Neural cell (in vitro differentiated cells): Measurements from ENCODE around the gene SELENOV. TPM values are rescaled to one million over a fixed set of nuclear protein-coding genes. Genes with fewer than 3 reads are reported as not detected.

Source experiments
- H2AFZ ChIP-seq: fragments of 200-600, 300-800 bp; sonication (generic), shearing (Covaris generic); 2 replicates; pipeline ENCODE4 v1.6.0; 2014; ENCODE audit warnings: low read depth, mild to moderate bottlenecking, antibody characterized with exemption, low read length, moderate library complexity
- H3F3A ChIP-seq: fragments of 200-600 bp; shearing (Covaris generic); 2 replicates; pipeline ENCODE4 v1.6.1; 2016; ENCODE audit warnings: mild to moderate bottlenecking, moderate library complexity, mixed read lengths, antibody characterized with exemption, low read length; ENCODE audit not compliant: insufficient read depth, poor library complexity, severe bottlenecking
- H3K27ac ChIP-seq: fragments of 200-600, 300-800 bp; sonication (generic), shearing (Covaris generic); 2 replicates; pipeline ENCODE4 v1.5.1; 2014; ENCODE audit warnings: mild to moderate bottlenecking, low read length, moderate library complexity
- H3K27me3 ChIP-seq: fragments of 300-800, 200-600 bp; sonication (generic), shearing (Covaris generic); 2 replicates; pipeline ENCODE4 v1.6.0; 2014; ENCODE audit warnings: mild to moderate bottlenecking, low read depth, low read length, moderate library complexity; ENCODE audit not compliant: insufficient read depth
- H3K36me3 ChIP-seq: fragments of 300-800, 200-600 bp; sonication (generic), shearing (Covaris generic); 2 replicates; pipeline ENCODE4 v1.5.1; 2014; ENCODE audit warnings: mild to moderate bottlenecking, antibody characterized with exemption, low read length, moderate library complexity; ENCODE audit not compliant: insufficient read depth
- H3K4me2 ChIP-seq: fragments of 300-800, 200-600 bp; sonication (generic), shearing (Covaris generic); 2 replicates; pipeline ENCODE4 v1.6.0; 2014; ENCODE audit warnings: mild to moderate bottlenecking, low read length
- H3K4me3 ChIP-seq: fragments of 300-800, 200-600 bp; sonication (generic), shearing (Covaris generic); 2 replicates; pipeline ENCODE4 v1.5.1; 2014; ENCODE audit warnings: mild to moderate bottlenecking, low read length, moderate library complexity
- H3K79me2 ChIP-seq: fragments of 200-600 bp; shearing (Covaris generic); replicated peaks from 2 replicates; pipeline ENCODE4 v1.6.0; 2014; ENCODE audit warnings: mild to moderate bottlenecking, low read length, moderate library complexity; ENCODE audit not compliant: insufficient read depth
- H3K9ac ChIP-seq: fragments of 300-800, 200-600 bp; sonication (generic), shearing (Covaris generic); 2 replicates; pipeline ENCODE4 v1.6.1; 2016; ENCODE audit warnings: mild to moderate bottlenecking, low read length, mixed read lengths
- H3K9me2 ChIP-seq: fragments of 200-600 bp; shearing (Covaris generic); 2 replicates; pipeline ENCODE4 v1.6.1; 2016; ENCODE audit warnings: mild to moderate bottlenecking, low read length, mixed read lengths; ENCODE audit not compliant: insufficient read depth
- H3K9me3 ChIP-seq: fragments of 200-600, 300-800 bp; sonication (generic), shearing (Covaris generic); 2 replicates; pipeline ENCODE4 v1.6.1; 2016; ENCODE audit warnings: mild to moderate bottlenecking, mixed run types, low read length, moderate library complexity, mixed read lengths
- H4K20me1 ChIP-seq: fragments of 200-600 bp; shearing (Covaris generic); 2 replicates; pipeline ENCODE4 v1.6.1; 2016; ENCODE audit warnings: mild to moderate bottlenecking, mixed run types; ENCODE audit not compliant: insufficient read depth
- CTCF ChIP-seq: fragments of 450-650 bp; IDR thresholded peaks from 2 replicates; pipeline ENCODE4 v1.5.1; 2014; ENCODE audit warnings: antibody characterized with exemption, mild to moderate bottlenecking, moderate library complexity; ENCODE audit not compliant: poor library complexity, severe bottlenecking
- EP300 ChIP-seq: fragments of 450-650 bp; conservative IDR thresholded peaks from 2 replicates; pipeline ENCODE4 v1.6.1; 2014; ENCODE audit warnings: antibody characterized with exemption, mild to moderate bottlenecking, moderate library complexity; ENCODE audit not compliant: poor library complexity, severe bottlenecking
- EZH2 ChIP-seq: fragments of 200-600, 300-800 bp; shearing (Covaris generic), sonication (generic); IDR thresholded peaks from 2 replicates; pipeline ENCODE4 v1.6.1; 2014; ENCODE audit warnings: antibody characterized with exemption, low read length, borderline replicate concordance, mild to moderate bottlenecking; ENCODE audit not compliant: insufficient read depth, poor library complexity, severe bottlenecking
- MXI1 ChIP-seq: fragments of 450-650 bp; conservative IDR thresholded peaks from 2 replicates; pipeline ENCODE4 v1.6.1; 2014; ENCODE audit warnings: antibody characterized with exemption, mild to moderate bottlenecking; ENCODE audit not compliant: poor library complexity, severe bottlenecking
- POLR2AphosphoS5 ChIP-seq: IDR thresholded peaks from 2 replicates; pipeline ENCODE4 v1.6.1; 2012
- RAD21 ChIP-seq: fragments of 450-650 bp; conservative IDR thresholded peaks from 2 replicates; pipeline ENCODE4 v1.6.1; 2014; ENCODE audit warnings: antibody characterized with exemption, mild to moderate bottlenecking, moderate library complexity
- REST ChIP-seq: IDR thresholded peaks from 2 replicates; pipeline ENCODE4 v1.6.1; 2012; ENCODE audit warnings: borderline replicate concordance
- SMC3 ChIP-seq: fragments of 450-650 bp; conservative IDR thresholded peaks from 2 replicates; pipeline ENCODE4 v1.6.1; 2014; ENCODE audit warnings: antibody characterized with exemption, mild to moderate bottlenecking, moderate library complexity; ENCODE audit not compliant: poor library complexity
- TAF1 ChIP-seq: IDR thresholded peaks from 2 replicates; pipeline ENCODE4 v1.6.1; 2012; ENCODE audit warnings: low read depth
- polyA plus RNA-seq: library from polyadenylated mRNA; depleted of rRNA; stranded (reverse); fragments of >200 nt; gene quantifications from 2 replicates; pipeline ENCODE4 v1.2.3, GENCODE V29; 2014

The SELENOV gene
- polyA plus RNA-seq, 1 donor from 2014 or later: 1.3 TPM

- H3K4me3 ChIP-seq: peak overlapping the region; percentile 84
- no peaks in the 10 kb centered on the region for H3K79me2 ChIP-seq
- peak overlapping the region; percentile 29 for H2AFZ ChIP-seq
- peak overlapping the region; percentile 62 for H3K4me2 ChIP-seq
- no peak for TF ChIP-seq RAD21
- TF ChIP-seq REST: no peak
- TF ChIP-seq SMC3: no peak
- no peak for TF ChIP-seq MXI1
- TF ChIP-seq EZH2: no peak
- TF ChIP-seq TAF1: no peak
- TF ChIP-seq POLR2AphosphoS5: no peak
- TF ChIP-seq CTCF: no peak
- no peak for TF ChIP-seq EP300
- H3K36me3 ChIP-seq: no peaks in the 10 kb centered on the region
- peaks cover under 1% of the 10 kb centered on the region for H3K27me3 ChIP-seq
- no peaks in the 10 kb centered on the region for H3K9me2 ChIP-seq
- no peak overlapping the region for H3K27ac ChIP-seq
- no peaks in the 10 kb centered on the region for H4K20me1 ChIP-seq
- H3K9me3 ChIP-seq: no peaks in the 10 kb centered on the region
- no peaks in the 10 kb centered on the region for H3F3A ChIP-seq
- peak overlapping the region; percentile 65 for H3K9ac ChIP-seq
Measured at GRCh38 chr19:39507715-39508364, 7.1 kb upstream of the SELENOV start.

- Histone ChIP-seq H3K27me3 (peaks cover 8% of the 10 kb centered on the region), H3K4me2 (no peak overlapping the region), H3K9me2 (no peaks in the 10 kb centered on the region), H3K79me2 (no peaks in the 10 kb centered on the region), H2AFZ (no peak overlapping the region), H3K9ac (no peak overlapping the region), H3F3A (no peaks in the 10 kb centered on the region), H3K9me3 (no peaks in the 10 kb centered on the region), H3K36me3 (no peaks in the 10 kb centered on the region), H4K20me1 (no peaks in the 10 kb centered on the region), H3K4me3 (peak overlapping the region; percentile 84), H3K27ac (no peak overlapping the region)
- no peak for TF ChIP-seq REST
- no peak for TF ChIP-seq RAD21
- TF ChIP-seq TAF1: no peak
- TF ChIP-seq EZH2: no peak
- TF ChIP-seq MXI1: no peak
Measured at GRCh38 chr19:39508629-39509028, 6.3 kb upstream of the SELENOV start.
